OCI-LY7 (cell line): ENCODE measurements around the gene CRYBG2.

ENCODE experiments used
- EZH2phosphoT487 ChIP-seq: fragments of 200-600 bp; sonication (generic); IDR thresholded peaks from 2 replicates; pipeline ENCODE4 v1.6.1; 2018; ENCODE audit warnings: low read depth, borderline replicate concordance, mild to moderate bottlenecking, mixed run types, antibody characterized with exemption, low read length, moderate library complexity, mixed read lengths
- TF ChIP-seq, protein P1 (sequence below): fragments of 200-600 bp; sonication (generic); conservative IDR thresholded peaks from 2 replicates; pipeline ENCODE4 v1.5.1; 2014; ENCODE audit warnings: mild to moderate bottlenecking, antibody characterized with exemption, low read length, moderate library complexity, mixed read lengths

GRCh38 chr1:26375081-26375480 is 21.2 kb upstream of the CRYBG2 start:
- TF ChIP-seq, protein P1, sequence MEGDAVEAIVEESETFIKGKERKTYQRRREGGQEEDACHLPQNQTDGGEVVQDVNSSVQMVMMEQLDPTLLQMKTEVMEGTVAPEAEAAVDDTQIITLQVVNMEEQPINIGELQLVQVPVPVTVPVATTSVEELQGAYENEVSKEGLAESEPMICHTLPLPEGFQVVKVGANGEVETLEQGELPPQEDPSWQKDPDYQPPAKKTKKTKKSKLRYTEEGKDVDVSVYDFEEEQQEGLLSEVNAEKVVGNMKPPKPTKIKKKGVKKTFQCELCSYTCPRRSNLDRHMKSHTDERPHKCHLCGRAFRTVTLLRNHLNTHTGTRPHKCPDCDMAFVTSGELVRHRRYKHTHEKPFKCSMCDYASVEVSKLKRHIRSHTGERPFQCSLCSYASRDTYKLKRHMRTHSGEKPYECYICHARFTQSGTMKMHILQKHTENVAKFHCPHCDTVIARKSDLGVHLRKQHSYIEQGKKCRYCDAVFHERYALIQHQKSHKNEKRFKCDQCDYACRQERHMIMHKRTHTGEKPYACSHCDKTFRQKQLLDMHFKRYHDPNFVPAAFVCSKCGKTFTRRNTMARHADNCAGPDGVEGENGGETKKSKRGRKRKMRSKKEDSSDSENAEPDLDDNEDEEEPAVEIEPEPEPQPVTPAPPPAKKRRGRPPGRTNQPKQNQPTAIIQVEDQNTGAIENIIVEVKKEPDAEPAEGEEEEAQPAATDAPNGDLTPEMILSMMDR, result no peak
- no peak for TF ChIP-seq EZH2phosphoT487
